Gastroesophageal sphincter (tissue), 3 donors: ENCODE measurements around the gene ELF2.

Source experiments
- POLR2A ChIP-seq, 2 donors: fragments of 450-650 bp; IDR thresholded peaks; one replicate each; pipeline ENCODE4 v1.6.1; 2017; ENCODE audit warnings: antibody characterized with exemption in 2 of 2, mild to moderate bottlenecking in 2 of 2, moderate library complexity in 1 of 2
- TF ChIP-seq, protein P1 (sequence below), 4 experiments: fragments of 200-600 bp in 2 of 4; fragments of 450-650 bp in 2 of 4; sonication (generic) in 1 of 4; IDR thresholded peaks; one replicate each; pipeline ENCODE4 v1.5.1; 2017 to 2019; ENCODE audit warnings: antibody characterized with exemption in 4 of 4, mild to moderate bottlenecking in 2 of 4, moderate library complexity in 2 of 4

DNA sequence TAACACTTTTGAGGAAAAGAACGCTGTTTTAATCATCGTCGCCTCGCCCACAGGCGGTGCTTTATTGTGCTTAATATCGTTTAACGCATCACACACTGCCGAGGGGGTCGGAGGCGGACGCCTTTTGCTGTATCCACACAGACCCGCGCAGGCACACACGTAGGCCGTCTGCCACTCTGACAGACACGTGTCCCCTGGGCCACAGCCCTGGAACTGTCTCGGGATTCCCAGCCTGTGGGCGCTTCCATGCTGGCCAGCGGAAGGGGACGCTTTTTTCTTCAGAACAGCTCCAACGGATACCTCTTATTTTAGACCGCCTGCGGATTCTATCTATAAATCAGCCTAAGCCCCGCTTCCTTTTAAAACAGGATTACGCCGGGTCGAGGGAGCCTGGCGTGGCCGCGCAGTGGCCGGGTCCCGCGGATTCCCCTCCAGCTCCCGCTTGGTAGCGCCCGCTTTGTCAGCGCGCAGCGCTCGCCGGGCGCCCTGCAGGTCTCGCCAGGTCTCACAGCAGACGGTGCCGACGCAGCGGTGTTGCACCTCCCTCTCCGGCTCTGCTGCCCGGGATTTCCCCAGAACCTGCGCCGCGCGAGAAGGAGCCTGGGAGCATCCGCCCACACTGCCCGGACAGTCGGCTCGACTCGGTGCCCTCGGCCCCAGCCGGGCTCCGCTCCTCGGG, 161.6 kb downstream of the ELF2 start, which contains the start of gene NOCT:
- TF ChIP-seq, protein P1, sequence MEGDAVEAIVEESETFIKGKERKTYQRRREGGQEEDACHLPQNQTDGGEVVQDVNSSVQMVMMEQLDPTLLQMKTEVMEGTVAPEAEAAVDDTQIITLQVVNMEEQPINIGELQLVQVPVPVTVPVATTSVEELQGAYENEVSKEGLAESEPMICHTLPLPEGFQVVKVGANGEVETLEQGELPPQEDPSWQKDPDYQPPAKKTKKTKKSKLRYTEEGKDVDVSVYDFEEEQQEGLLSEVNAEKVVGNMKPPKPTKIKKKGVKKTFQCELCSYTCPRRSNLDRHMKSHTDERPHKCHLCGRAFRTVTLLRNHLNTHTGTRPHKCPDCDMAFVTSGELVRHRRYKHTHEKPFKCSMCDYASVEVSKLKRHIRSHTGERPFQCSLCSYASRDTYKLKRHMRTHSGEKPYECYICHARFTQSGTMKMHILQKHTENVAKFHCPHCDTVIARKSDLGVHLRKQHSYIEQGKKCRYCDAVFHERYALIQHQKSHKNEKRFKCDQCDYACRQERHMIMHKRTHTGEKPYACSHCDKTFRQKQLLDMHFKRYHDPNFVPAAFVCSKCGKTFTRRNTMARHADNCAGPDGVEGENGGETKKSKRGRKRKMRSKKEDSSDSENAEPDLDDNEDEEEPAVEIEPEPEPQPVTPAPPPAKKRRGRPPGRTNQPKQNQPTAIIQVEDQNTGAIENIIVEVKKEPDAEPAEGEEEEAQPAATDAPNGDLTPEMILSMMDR (IDR thresholded peaks at IDR 0.05): peak in 2 of 4 experiments; percentile 50 to 53
- peak; percentile 64 to 83 for TF ChIP-seq POLR2A (IDR thresholded peaks at IDR 0.05)
